ENCODE measurements around the gene NUTM2D.
"Not testable (repeated sequence)": the region's sequence is repeated elsewhere in the genome, so short reads cannot be mapped to it uniquely, and the experiment has no call there.

The NUTM2D gene

GRCh38 chr10:87341546-87342142, 15.9 kb upstream of the NUTM2D start:
- not testable (repeated sequence) for H3K9me3 ChIP-seq (ENCODE audit: insufficient read depth, low read length); H3K27me3 ChIP-seq (ENCODE audit: insufficient read depth, insufficient read length); H3K4me1 ChIP-seq (ENCODE audit: insufficient read depth, insufficient read length); H3K4me3 ChIP-seq (ENCODE audit: insufficient read length, low read depth); H3K9ac ChIP-seq (ENCODE audit: insufficient read length, low read depth); H3K36me3 ChIP-seq (ENCODE audit: insufficient read depth, insufficient read length, low read length); DNase-seq (ENCODE audit: low read depth, low spot score)

- H3K9me3 ChIP-seq (ENCODE audit: insufficient read depth, low read length); H3K27me3 ChIP-seq (ENCODE audit: insufficient read depth, insufficient read length); H3K4me1 ChIP-seq (ENCODE audit: insufficient read depth, insufficient read length); H3K36me3 ChIP-seq (ENCODE audit: insufficient read depth, insufficient read length, low read length): not testable (repeated sequence)
- H3K4me3 ChIP-seq (ENCODE audit: insufficient read length, low read depth): peak overlapping the region; percentile 24
- peak; percentile 47 for DNase-seq (ENCODE audit: low read depth, low spot score)
- H3K9ac ChIP-seq (ENCODE audit: insufficient read length, low read depth): peak overlapping the region; percentile 42
Measured at GRCh38 chr10:87342249-87342710, 15.3 kb upstream of the NUTM2D start.

GRCh38 chr10:87342711-87343258, 14.8 kb upstream of the NUTM2D start:
- not testable (repeated sequence) for H3K4me1 ChIP-seq (ENCODE audit: insufficient read depth, insufficient read length); H3K9me3 ChIP-seq (ENCODE audit: insufficient read depth, low read length); H3K27me3 ChIP-seq (ENCODE audit: insufficient read depth, insufficient read length); H3K36me3 ChIP-seq (ENCODE audit: insufficient read depth, insufficient read length, low read length); H3K9ac ChIP-seq (ENCODE audit: insufficient read length, low read depth)
- peak overlapping the region; percentile 15 for H3K4me3 ChIP-seq (ENCODE audit: insufficient read length, low read depth)
- peak; percentile 57 for DNase-seq (ENCODE audit: low read depth, low spot score)

- not testable (repeated sequence) for H3K4me3 ChIP-seq (ENCODE audit: insufficient read length, low read depth); H3K36me3 ChIP-seq (ENCODE audit: insufficient read depth, insufficient read length, low read length); H3K9ac ChIP-seq (ENCODE audit: insufficient read length, low read depth); H3K9me3 ChIP-seq (ENCODE audit: insufficient read depth, low read length); H3K27me3 ChIP-seq (ENCODE audit: insufficient read depth, insufficient read length); H3K4me1 ChIP-seq (ENCODE audit: insufficient read depth, insufficient read length); DNase-seq (ENCODE audit: low read depth, low spot score)
Measured at GRCh38 chr10:87345743-87346142, 11.8 kb upstream of the NUTM2D start.

GRCh38 chr10:87350161-87350560, 7.4 kb upstream of the NUTM2D start:
- H3K36me3 ChIP-seq (ENCODE audit: insufficient read depth, insufficient read length, low read length); H3K27me3 ChIP-seq (ENCODE audit: insufficient read depth, insufficient read length): not testable (repeated sequence)

GRCh38 chr10:87352825-87353224, 4.7 kb upstream of the NUTM2D start:
- not testable (repeated sequence) for DNase-seq (ENCODE audit: low read depth, low spot score); H3K4me1 ChIP-seq (ENCODE audit: insufficient read depth, insufficient read length); H3K36me3 ChIP-seq (ENCODE audit: insufficient read depth, insufficient read length, low read length); H3K27me3 ChIP-seq (ENCODE audit: insufficient read depth, insufficient read length); H3K9ac ChIP-seq (ENCODE audit: insufficient read length, low read depth); H3K4me3 ChIP-seq (ENCODE audit: insufficient read length, low read depth); H3K9me3 ChIP-seq (ENCODE audit: insufficient read depth, low read length)

More at GRCh38 chr10:87350161-87350560, 7.4 kb upstream of the NUTM2D start:
- not testable (repeated sequence) for H3K4me3 ChIP-seq (ENCODE audit: insufficient read length, low read depth); H3K9me3 ChIP-seq (ENCODE audit: insufficient read depth, low read length); H3K9ac ChIP-seq (ENCODE audit: insufficient read length, low read depth); DNase-seq (ENCODE audit: low read depth, low spot score); H3K4me1 ChIP-seq (ENCODE audit: insufficient read depth, insufficient read length)

GRCh38 chr10:87355110-87355509, 2.4 kb upstream of the NUTM2D start:
- H3K9ac ChIP-seq (ENCODE audit: insufficient read length, low read depth); H3K27me3 ChIP-seq (ENCODE audit: insufficient read depth, insufficient read length); H3K36me3 ChIP-seq (ENCODE audit: insufficient read depth, insufficient read length, low read length); DNase-seq (ENCODE audit: low read depth, low spot score); H3K4me3 ChIP-seq (ENCODE audit: insufficient read length, low read depth); H3K9me3 ChIP-seq (ENCODE audit: insufficient read depth, low read length); H3K4me1 ChIP-seq (ENCODE audit: insufficient read depth, insufficient read length): not testable (repeated sequence)

- H3K27me3 ChIP-seq (ENCODE audit: insufficient read depth, insufficient read length); H3K9me3 ChIP-seq (ENCODE audit: insufficient read depth, low read length); H3K36me3 ChIP-seq (ENCODE audit: insufficient read depth, insufficient read length, low read length): not testable (repeated sequence)
Measured at GRCh38 chr10:87358159-87358558, 615 bp downstream of the NUTM2D start.

GRCh38 chr10:87369514-87370112, 12.1 kb downstream of the NUTM2D start:
- not testable (repeated sequence) for H3K9ac ChIP-seq (ENCODE audit: insufficient read length, low read depth); H3K4me1 ChIP-seq (ENCODE audit: insufficient read depth, insufficient read length); H3K9me3 ChIP-seq (ENCODE audit: insufficient read depth, low read length); DNase-seq (ENCODE audit: low read depth, low spot score); H3K36me3 ChIP-seq (ENCODE audit: insufficient read depth, insufficient read length, low read length); H3K27me3 ChIP-seq (ENCODE audit: insufficient read depth, insufficient read length); H3K4me3 ChIP-seq (ENCODE audit: insufficient read length, low read depth)

More at GRCh38 chr10:87358159-87358558, 615 bp downstream of the NUTM2D start:
- H3K4me3 ChIP-seq (ENCODE audit: insufficient read length, low read depth); H3K4me1 ChIP-seq (ENCODE audit: insufficient read depth, insufficient read length); H3K9ac ChIP-seq (ENCODE audit: insufficient read length, low read depth); DNase-seq (ENCODE audit: low read depth, low spot score): not testable (repeated sequence)

- not testable (repeated sequence) for H3K4me1 ChIP-seq (ENCODE audit: insufficient read depth, insufficient read length); DNase-seq (ENCODE audit: low read depth, low spot score)
Measured at GRCh38 chr10:87374091-87374490, 16.5 kb downstream of the NUTM2D start.

GRCh38 chr10:87379115-87379514, 21.6 kb downstream of the NUTM2D start:
- H3K27me3 ChIP-seq (ENCODE audit: insufficient read depth, insufficient read length); H3K9me3 ChIP-seq (ENCODE audit: insufficient read depth, low read length); DNase-seq (ENCODE audit: low read depth, low spot score); H3K36me3 ChIP-seq (ENCODE audit: insufficient read depth, insufficient read length, low read length); H3K4me3 ChIP-seq (ENCODE audit: insufficient read length, low read depth); H3K9ac ChIP-seq (ENCODE audit: insufficient read length, low read depth); H3K4me1 ChIP-seq (ENCODE audit: insufficient read depth, insufficient read length): not testable (repeated sequence)

More at GRCh38 chr10:87374091-87374490, 16.5 kb downstream of the NUTM2D start:
- H3K9ac ChIP-seq (ENCODE audit: insufficient read length, low read depth); H3K9me3 ChIP-seq (ENCODE audit: insufficient read depth, low read length); H3K4me3 ChIP-seq (ENCODE audit: insufficient read length, low read depth); H3K36me3 ChIP-seq (ENCODE audit: insufficient read depth, insufficient read length, low read length); H3K27me3 ChIP-seq (ENCODE audit: insufficient read depth, insufficient read length): not testable (repeated sequence)

- not testable (repeated sequence) for H3K4me3 ChIP-seq (ENCODE audit: insufficient read length, low read depth); H3K36me3 ChIP-seq (ENCODE audit: insufficient read depth, insufficient read length, low read length); H3K9ac ChIP-seq (ENCODE audit: insufficient read length, low read depth); DNase-seq (ENCODE audit: low read depth, low spot score); H3K27me3 ChIP-seq (ENCODE audit: insufficient read depth, insufficient read length); H3K9me3 ChIP-seq (ENCODE audit: insufficient read depth, low read length); H3K4me1 ChIP-seq (ENCODE audit: insufficient read depth, insufficient read length)
Measured at GRCh38 chr10:87383149-87383857, 25.8 kb downstream of the NUTM2D start.

Data from NT2/D1 (cell line).